ENCODE measurements around the gene SLC10A7.

GRCh38 chr4:146329050-146329716, 192.6 kb downstream of the SLC10A7 start:
- TF ChIP-seq EP300 (IDR thresholded peaks at IDR 0.05; ENCODE audit: low read depth) (no peak), POLR2AphosphoS5 (IDR thresholded peaks at IDR 0.05) (no peak), POLR2A (IDR thresholded peaks at IDR 0.05) (no peak)
- TF ChIP-seq, protein P1, sequence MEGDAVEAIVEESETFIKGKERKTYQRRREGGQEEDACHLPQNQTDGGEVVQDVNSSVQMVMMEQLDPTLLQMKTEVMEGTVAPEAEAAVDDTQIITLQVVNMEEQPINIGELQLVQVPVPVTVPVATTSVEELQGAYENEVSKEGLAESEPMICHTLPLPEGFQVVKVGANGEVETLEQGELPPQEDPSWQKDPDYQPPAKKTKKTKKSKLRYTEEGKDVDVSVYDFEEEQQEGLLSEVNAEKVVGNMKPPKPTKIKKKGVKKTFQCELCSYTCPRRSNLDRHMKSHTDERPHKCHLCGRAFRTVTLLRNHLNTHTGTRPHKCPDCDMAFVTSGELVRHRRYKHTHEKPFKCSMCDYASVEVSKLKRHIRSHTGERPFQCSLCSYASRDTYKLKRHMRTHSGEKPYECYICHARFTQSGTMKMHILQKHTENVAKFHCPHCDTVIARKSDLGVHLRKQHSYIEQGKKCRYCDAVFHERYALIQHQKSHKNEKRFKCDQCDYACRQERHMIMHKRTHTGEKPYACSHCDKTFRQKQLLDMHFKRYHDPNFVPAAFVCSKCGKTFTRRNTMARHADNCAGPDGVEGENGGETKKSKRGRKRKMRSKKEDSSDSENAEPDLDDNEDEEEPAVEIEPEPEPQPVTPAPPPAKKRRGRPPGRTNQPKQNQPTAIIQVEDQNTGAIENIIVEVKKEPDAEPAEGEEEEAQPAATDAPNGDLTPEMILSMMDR (IDR thresholded peaks at IDR 0.05): no peak
